HS-5 (cell line): ENCODE results near the gene RASAL1.
"Not testable (repeated sequence)": the region's sequence is repeated elsewhere in the genome, so short reads cannot be mapped to it uniquely, and the experiment has no call there.

Experiments used
- DNase-seq: peaks from one replicate; pipeline ENCODE4 v3.0.0-alpha.2; 2012; ENCODE audit warnings: low read depth

RASAL1 gene

DNA sequence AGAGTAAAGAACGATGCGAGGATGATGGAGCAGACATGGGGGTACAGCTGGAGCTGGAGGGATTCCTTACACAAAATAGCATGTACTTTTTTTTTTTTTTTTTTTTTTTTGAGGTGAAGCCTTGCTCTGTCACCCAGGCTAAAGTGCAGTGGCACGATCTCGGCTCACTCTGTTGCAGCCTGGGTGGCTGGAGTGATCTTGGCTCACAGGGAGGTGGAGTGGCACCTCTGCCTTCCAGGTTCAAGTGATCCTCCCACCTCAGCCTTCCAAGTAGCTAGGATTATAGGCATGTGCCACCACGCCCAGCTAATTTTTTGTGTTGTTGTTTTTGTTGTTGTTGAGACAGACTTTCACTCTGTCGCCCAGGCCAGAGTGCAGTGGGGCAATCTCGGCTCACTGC is 5.1 kb upstream of the RASAL1 start:
- DNase-seq = no peak

DNA sequence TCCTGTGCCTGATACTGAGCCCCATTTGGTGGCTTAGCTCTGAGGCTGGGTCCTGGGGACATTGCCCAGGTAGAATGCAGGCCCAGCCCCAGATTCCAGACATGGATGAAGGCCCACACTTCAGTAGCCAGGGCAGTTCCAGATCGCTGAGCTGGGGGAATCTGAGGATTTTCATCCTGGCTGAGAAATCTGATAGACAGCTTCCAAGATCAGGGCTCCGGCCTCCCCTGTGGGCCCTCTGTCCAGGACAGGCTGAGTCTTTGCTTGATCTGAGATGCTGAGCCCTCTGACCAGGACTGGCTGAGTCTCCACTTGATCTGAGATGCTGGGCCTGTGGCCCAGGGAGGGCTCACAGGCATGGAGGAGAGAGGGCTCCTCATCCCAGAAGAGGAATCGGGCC is 3.3 kb upstream of the RASAL1 start:
- no peak for DNase-seq

DNA sequence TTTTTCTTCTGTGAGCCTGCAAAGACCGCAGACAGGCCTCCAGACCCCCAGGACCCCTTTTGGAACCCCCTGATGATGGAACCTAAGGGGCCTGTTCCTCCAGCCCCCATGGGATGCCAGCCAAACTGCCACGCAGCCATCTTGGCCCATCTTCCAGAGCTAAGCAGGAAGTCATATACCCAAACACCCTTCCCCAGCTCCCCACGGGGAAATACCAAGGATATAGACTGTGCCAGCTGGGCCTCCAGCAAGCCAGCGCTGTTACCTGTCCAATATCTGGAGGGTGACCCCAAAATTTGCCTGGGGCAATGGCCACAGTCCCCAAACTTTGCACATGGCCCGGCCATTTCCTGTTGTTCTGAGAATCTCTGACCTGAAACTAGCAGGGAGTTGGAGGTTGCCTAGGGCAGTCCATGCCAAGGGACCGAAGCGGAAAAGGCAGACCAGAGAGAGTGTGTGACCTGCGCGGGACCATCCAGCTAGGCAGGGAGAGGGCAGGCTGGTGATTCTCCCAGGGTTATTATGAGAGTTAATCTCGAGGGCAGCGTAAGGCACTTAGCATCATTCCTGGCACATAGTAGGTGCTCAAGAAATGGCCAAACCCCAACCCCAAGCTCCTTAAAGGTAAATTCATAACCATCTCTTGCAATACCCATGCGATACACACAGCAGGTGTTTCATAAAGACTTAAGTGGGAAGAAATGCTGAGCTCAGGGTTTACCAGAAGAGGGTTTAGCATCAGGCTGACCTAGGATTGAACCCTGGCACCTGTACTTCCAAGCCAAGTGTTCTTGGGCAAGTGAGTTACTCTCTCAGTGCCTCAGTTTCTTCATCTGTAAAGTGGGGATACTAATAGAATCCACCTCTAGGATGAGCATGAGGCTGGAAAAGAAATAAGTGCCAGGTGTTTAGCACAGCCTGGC is 2.6 kb upstream of the RASAL1 start:
- no peak for DNase-seq

DNA sequence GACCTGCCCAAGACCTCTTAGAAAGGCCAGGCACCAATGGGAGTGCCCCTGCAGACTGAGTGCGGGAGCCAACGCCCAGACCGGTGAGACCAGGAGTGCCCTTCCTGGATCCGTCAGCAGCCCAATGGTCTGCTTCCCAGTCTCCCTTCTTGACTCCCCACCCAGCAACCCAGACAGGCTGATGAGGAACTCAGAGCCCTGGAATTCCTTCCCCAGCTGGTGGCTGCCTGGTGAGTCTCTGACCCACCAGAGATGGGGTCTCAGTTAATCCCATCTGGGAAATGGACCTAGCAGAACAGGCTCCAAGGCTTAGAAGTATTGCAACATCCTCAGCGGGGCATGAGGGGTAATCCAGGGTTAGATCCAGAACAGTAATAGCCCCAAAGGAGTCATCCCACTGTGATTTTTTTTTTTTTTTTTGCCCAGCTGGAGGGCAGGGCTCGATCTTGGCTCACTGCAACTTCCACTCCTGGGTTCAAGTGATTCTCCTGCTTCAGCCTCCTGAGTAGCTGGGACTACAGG is 1.5 kb upstream of the RASAL1 start:
- DNase-seq = no peak

- no peak for DNase-seq
Observed at GRCh38 chr12:113136128-113136989, 798 bp upstream of the RASAL1 start.

DNA sequence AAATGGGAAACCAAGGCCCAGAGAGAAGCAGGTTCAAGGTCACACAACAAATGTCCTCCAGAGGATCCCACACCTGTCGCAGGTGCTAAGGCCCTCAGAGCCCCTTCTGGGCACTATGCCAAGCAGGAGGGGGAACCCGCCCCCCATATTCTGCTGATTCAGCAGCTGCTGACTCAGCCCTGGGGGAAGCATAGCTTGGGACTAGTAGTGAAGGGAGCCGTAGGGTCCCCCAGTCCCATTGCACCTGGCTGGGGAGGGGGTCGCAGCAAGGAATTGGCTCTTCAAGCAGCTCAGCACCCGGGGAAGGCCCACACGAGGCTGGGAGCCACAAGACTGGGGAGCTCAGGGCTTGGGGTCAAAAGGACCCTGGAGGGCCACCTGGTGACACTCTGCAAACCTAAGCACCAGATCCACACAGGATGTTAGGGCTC is 1.0 kb downstream of the RASAL1 start:
- DNase-seq = no peak

DNA sequence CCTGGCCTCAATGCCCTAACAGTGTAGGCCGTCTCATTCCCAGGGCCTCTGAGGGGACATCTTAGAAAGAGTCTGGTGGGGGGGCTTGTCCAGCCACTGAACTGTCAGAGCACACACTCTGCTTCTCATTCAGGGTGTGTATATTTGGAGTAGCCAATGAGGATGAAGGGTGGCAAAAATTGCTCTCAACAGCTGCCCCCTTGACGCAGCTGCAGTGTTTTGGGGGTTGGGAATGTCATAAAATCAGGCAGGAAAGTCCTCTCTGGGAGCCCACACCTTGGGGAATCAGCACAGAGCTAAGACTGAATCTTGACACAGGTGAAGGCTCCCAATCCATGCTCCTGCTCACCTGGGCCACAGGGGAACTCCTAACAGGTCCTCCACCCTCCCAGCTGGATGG is 1.5 kb downstream of the RASAL1 start:
- no peak for DNase-seq

DNA sequence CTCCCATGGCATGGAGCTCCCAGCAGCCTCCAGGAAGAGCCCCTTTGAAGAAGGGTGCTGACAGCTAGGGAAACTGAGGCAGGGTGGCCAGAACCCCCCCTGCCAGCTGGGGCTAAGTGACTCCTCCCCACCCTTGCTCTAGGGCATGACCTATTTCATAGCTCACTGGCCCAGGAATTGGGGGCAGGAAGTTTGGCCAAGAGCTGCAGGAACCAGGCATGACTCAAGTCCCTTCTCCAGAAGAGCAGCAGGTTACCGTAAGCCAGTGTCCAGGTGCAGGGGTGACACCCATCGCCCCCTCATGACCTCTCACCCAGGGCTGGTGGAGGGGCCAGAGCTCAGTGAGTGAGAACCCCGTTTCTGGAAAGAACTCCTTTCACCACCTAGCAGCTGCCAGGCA is 1.9 kb downstream of the RASAL1 start:
- DNase-seq = no peak

- no peak for DNase-seq
Observed at GRCh38 chr12:113133036-113133435, 2.5 kb downstream of the RASAL1 start.

GRCh38 chr12:113131556-113131955 is 4.0 kb downstream of the RASAL1 start:
- no peak for DNase-seq

GRCh38 chr12:113130457-113131135 is 5.0 kb downstream of the RASAL1 start:
- DNase-seq = no peak

GRCh38 chr12:113129664-113130456 is 5.7 kb downstream of the RASAL1 start:
- DNase-seq = no peak

DNA sequence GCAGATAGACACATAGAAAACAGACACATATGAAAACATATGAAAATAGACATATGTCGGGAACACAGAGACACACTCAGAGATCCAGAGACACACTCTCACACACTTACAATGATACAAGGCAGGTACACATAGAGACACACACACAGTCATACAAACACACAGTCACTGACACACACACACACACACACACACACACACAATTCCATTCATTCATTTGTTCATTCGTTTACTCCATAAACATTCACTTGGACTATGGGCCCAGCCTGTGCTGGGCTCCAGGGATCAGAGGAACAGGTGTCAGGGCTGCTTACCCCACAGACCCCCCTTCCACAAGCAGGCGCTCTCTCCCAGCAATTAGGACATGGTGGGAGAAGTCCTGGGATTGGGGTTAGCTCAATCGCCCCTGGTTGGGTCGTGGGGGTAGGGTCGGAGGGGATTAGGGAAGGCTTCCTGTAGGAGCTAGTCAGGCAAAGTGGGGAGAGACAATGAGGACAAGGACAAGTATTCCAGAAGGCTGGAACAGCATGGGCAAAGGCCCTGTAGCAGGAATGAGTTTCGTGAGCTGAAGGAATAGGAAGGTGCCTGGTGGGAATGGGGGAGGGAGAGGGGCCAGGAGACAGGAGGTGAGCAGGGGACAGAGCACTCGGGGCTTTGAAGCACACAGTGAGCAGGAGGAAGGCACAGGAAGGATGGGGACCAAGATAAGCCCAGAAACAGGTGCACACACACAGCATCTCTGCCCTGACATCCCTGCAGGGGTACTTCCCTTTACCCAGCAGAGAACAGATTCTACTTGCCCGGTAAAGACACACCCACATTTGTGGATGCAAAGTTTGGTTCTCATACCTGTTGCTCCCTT is 6.5 kb downstream of the RASAL1 start:
- no peak for DNase-seq

DNA sequence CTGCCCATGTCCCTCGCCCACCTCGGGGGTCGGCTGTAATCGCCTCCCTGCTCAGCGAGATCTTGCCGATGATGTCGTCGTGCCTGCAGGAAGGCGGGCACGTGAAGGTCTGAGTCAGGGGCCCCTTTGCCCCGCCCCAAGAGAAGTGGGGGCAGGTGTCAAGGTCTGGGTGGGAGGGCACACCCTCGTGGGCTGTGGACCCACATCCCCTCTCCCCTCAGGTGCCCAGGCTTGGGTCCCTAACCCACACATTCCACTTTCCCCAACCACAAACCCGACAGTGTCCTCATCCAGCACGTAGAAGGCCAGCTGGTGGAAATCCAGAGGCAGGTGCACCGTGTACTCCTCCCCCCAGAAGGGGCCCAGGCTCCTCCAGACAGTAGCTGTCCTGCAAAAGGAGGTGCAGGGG is 7.8 kb downstream of the RASAL1 start:
- no peak for DNase-seq

- DNase-seq = no peak
Observed at GRCh38 chr12:113120670-113121370, 14.7 kb downstream of the RASAL1 start.

GRCh38 chr12:113119980-113120669 is 15.4 kb downstream of the RASAL1 start:
- DNase-seq = no peak

- no peak for DNase-seq
Observed at GRCh38 chr12:113118142-113118541, 17.4 kb downstream of the RASAL1 start.

GRCh38 chr12:113117684-113118083 is 17.9 kb downstream of the RASAL1 start:
- not testable (repeated sequence) for DNase-seq

DNA sequence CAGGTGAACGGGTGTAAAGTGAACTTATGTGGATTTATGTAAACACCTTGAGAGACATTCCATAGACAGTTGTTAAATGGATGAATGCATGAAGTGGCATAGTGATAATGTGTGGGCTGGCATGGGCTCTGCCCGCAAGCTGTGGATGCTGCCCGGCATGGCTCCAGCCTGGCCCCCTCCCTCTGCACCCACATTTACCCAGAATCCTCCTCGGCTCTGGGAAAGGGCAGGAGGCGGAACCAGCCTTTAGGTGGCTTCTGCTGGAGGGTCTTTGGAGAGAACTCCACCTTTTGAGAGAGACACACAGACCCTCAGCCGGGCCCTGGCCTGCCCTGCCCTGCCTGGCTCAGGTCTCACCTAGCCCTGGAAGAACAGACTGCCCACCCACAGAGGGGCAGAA is 18.7 kb downstream of the RASAL1 start:
- DNase-seq = no peak
